Measurements from ENCODE around the gene BDKRB2.

GRCh38 chr14:96286251-96286650 is 81.6 kb downstream of the BDKRB2 start:
- TF ChIP-seq CTCF (conservative IDR thresholded peaks at IDR 0.05) (no peak), ZFX (IDR thresholded peaks at IDR 0.05) (no peak)

All from C4-2B (cell line).